Kidney tubule cell (primary cell): ENCODE data around the gene FRMD7.
"Not testable (repeated sequence)": the region's sequence is repeated elsewhere in the genome, so short reads cannot be mapped to it uniquely, and the experiment has no call there.

Experiments
- DNase-seq: peaks from one replicate; pipeline ENCODE4 v3.0.0-alpha.2; 2018; ENCODE audit warnings: low spot score

Gene FRMD7

DNA sequence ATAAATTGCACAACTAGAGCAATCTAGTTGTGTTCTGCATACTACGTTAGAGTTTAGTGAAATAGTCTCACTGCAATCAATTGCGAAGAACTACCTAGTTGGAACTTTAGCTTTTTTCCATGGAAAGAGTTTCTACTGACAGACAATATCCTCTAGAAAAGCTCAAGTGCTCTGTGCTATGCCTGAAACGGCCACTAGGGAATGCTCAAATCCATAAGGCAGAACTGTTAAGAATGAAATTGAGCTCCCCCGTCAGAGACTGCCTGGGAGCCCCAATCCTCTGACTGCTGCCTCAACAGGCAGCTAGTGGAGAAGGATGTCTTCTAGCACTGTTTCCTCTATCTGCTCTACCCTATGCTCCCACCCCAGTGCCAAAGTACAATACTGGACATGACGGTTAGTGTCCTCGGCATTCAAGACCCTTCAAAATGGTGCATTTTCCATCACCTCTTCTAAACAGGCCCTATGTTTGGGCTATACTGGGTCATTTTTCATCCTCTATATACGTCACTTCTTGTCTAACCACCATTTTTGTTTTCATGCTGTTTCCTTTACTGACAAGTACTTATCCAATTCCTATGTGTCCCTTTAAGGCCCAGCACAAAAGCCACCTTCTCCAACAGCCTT is 35.3 kb downstream of the FRMD7 start:
- DNase-seq: peak; percentile 57

GRCh38 chrX:132090403-132091159 is 37.2 kb downstream of the FRMD7 start:
- no peak for DNase-seq

GRCh38 chrX:132088864-132089263 is 39.0 kb downstream of the FRMD7 start:
- DNase-seq: no peak

DNA sequence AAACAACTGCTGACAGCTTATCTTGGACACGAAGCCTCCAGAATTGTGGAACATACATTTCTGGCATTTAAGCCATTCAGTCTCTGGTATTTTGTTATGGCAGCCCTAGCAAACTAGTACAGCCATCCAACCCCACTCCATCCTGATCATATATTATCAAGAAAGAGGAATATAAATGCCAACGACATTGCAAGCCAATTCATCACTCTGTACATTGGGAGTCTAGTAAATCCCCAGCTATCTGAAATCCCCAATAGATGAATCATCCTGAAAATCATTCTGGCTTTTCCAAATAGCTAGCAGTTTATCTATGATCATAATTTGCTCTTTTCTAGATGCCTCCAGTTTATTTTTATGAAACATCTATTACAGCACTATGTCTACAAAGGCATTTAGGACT is 41.1 kb downstream of the FRMD7 start:
- DNase-seq: peak; percentile 52

- no peak for DNase-seq
Measured at GRCh38 chrX:132085786-132086185, 42.0 kb downstream of the FRMD7 start.

DNA sequence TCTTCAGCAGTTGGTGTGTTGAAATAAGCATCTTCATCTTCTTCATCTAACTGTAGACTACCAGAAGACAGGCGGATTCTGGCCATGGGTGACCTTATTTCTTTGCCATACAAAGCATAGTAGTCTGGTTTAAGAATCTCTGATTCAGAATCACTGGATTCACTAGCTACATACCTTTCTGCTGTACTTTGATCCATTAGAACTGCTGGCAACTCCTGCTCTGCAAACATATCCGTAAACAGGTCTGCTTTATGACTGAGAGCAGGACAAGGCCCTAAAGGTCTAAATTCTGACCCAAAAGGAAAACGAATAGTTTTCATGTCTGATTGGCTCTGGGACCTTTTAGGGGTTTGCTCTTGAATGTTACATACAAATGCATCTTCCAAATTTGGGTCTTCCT is 49.9 kb downstream of the FRMD7 start:
- no peak for DNase-seq

DNA sequence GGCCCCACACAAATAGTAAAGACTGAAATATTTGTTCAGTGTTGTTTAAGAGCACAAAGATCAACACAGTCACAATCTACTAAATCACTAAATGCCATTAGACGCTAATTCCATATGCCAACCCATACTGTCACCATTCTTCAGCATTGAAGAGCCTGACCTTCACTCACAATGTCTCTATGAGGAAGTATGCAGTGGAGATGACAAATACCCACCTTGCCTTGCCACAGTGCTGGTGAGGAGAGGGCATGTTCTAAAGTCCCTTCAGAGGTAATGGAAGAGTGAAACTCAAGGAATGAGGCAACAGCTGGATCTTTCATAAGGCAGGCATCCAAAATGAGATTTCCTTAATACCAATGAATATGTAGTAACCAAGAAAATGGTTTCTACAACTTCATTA is 50.4 kb downstream of the FRMD7 start:
- no peak for DNase-seq

DNA sequence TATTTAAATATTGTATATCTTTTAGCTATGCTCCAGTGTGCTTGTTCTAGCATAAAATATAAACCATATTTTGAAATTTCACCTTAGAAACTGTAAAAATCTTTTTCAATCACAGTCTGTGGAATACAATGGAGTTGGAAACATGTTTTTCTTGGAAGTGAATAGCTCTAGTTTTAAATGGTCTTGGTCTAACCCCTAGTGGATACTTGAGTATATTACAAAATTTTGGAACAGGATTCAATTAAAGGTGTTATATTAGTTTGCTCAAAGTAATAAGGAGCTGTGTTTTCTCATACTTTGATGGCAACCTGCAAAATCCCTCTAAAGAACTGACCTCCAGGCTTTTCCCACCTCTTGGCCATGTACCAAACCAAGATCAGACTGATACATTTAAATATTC is 56.6 kb downstream of the FRMD7 start:
- DNase-seq: peak; percentile 22

GRCh38 chrX:132068405-132068804 is 59.4 kb downstream of the FRMD7 start:
- DNase-seq: peak; percentile 60

DNA sequence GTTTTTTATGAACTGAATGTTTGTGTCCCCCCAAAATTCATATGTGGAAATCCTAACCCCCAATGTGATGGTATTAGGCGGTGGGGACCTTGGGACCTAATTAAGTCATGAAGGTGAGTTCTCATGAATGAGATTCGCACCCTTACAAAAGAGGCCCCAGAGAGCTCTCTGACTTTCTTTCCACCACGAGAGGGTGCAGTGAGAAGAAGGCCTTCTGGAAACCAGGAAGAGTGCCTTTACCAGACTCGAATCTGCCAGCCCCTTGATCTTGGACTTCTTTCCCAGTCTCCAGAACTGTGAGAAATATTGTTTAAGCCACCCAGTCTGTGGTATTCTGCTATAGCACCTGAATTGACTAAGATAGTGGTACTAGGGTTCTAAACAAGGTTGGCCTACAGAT is 64.0 kb downstream of the FRMD7 start:
- DNase-seq: no peak

DNA sequence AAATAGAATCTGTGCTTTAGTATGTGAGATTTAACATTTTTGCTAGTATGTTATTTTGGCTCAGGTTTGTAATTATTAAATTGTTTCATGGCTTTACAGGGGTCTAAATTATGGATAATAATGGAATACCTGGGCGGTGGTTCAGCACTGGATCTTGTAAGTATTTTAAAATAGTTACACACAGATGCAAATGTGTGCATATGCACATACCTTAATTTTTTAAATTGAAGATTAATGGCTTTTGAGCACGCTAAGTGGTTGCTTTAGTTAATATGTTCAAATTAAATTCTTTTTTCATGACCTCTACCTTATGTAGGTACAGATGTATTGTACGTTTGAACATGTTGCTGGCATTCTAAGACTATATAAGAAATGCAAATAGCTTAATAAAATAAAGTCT is 64.5 kb downstream of the FRMD7 start:
- DNase-seq: no peak

DNA sequence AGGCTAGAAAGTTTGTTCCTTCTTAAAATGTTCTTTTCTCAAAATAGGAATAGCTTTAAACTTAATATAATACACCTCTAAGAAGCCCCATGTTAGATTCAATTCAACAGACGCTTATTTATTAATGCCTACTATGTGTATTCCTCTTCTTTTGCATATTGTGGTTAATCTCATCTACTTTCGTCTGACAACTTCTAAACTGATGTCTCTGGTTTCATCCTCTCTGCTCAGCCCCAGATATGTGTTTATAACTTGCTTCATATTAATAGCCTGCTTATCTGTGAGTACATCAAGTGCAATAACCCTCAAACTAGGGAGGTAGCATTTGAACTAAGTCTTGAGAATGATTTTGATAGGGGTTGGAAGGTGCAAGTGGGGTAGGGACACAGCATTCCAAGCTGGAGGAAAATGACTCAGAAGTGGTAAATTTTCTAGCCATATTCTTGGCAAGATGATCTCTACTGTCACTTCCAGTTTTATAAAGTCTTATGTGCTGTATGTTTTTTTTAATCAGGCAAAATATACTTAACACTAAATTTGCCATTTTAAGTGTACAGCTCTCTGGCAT is 67.8 kb downstream of the FRMD7 start:
- no peak for DNase-seq

GRCh38 chrX:132058975-132059374 is 68.8 kb downstream of the FRMD7 start:
- DNase-seq: no peak

DNA sequence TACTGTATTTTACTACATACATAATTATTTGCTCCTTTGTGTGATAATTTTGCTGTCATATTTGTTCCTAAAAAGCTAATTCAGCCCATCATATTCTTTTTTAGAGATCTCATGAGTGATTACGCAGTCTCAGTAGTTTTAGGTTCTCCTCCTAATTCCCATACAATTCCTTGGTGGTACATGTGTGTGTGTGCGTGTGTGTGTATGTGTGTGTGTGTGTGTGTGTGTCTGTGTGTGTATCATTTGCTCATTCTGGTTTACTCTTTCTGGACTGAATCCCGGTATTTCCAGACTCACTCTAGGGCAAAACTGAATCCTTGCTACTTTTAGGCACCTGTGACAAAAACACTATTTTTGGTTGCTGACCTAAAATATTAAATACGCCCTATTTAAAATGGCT is 69.8 kb downstream of the FRMD7 start:
- DNase-seq: no peak

DNA sequence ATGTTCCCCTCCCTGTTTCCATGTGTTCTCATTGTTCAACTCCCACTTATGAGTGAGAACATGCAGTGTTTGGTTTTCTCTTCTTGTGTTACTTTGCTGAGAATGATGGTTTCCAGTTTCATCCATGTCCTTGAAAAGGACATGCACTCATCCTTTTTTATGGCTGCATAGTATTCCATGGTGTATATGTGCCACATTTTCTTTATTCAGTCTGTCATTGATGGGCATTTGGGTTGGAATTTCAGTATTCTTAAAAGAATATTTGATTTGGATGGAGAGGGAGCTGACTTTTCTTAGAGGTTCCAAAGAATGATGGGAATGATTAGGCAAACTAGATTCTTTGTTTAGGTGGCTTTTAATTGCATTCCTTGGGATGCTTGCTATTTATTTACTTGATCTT is 76.0 kb downstream of the FRMD7 start:
- DNase-seq: not testable (repeated sequence)

DNA sequence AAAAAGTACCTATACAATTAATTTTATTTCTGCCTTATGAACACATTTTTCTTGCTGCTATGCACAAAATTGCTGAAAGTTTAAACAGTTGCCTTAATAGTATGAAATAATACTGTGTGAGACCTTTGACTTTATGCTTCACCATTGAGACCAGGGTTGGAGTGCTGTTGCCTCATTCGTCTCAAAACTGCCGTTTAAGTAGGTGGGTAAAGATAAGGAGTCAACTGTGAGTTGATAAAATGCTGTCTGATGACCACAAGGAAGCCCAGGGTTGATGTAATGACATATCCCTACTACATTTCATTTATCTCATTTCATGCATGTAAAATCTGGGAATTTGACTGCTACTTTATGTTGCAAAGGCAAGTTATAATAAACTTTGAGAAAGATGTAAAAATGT is 81.3 kb downstream of the FRMD7 start:
- no peak for DNase-seq

GRCh38 chrX:132045456-132045855 is 82.4 kb downstream of the FRMD7 start:
- DNase-seq: no peak

DNA sequence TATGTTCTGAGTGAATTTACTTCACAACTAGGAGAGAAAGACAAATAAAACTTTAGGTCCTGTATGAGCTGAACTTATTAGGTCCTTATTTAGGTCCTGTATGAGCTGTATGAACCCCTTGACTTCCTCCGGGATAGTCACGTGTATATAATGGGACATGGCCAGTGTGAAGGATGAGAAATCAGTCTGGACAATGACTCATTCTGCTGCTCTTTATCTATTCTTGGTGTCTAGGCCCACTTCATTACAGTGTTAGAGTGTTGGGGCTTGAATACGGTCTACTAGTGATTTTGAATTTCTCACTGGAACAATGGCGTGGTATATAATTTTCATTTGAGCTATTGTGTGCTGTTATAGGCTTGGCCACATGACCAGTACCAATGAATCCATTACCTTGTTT is 82.9 kb downstream of the FRMD7 start:
- no peak for DNase-seq

- DNase-seq: no peak
Measured at GRCh38 chrX:132043977-132044376, 83.8 kb downstream of the FRMD7 start.

GRCh38 chrX:132041015-132041414 is 86.8 kb downstream of the FRMD7 start:
- DNase-seq: peak; percentile 59

DNA sequence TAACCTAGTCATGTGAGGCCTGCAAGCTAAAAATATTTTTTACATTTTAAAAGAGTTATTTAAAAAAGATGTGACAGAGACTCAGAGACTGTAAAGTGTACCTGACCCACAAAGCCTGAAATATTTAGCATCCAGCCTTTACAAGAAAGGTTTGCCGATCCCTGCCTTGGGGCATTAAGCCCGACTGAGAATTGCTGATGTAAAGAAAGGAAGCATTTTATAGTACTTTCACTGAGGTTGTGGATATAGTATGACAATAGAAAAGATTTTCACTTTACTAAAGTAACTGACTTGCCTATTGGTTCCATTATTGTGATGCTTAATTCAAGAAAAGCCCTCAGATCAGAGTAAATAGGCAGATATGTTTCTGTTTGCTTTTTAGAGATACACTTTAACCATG is 87.8 kb downstream of the FRMD7 start:
- no peak for DNase-seq

DNA sequence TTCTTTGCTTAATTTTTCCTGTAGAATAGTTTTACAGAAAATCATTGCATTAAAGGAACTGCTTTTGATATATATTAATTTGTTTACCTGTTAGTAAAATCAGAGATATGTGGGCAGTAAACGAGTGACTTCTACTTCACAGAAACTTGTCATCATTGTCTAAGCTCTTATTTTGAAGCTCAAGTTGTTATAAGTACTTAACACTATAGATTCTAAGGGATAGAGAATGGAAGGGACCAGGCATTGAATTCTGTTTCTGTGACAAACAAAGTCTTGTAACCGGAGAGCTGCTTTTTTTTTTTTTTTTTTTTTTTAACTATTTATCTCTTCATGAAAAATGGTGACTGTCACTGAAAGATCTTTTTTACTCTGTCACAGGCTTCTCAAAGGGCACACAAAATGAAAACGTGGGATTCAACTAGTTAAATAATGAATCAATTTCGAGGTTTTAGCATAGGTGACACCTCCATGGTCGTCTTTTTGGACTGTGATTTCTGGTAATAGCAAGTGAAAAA is 90.3 kb downstream of the FRMD7 start:
- DNase-seq: no peak

GRCh38 chrX:132034648-132035047 is 93.2 kb downstream of the FRMD7 start:
- no peak for DNase-seq
